Measurements from ENCODE around the gene GATA6. TPM values are rescaled to one million over a fixed set of nuclear protein-coding genes. Genes with fewer than 3 reads are reported as not detected.
"Not testable (repeated sequence)": the region's sequence is repeated elsewhere in the genome, so short reads cannot be mapped to it uniquely, and the experiment has no call there.

GATA6 gene
- total RNA-seq, 1 donor from 2014 or later, result 0.32 TPM

- ATAC-seq, result no peak
Observed at GRCh38 chr18:22182884-22183697, 13.7 kb downstream of the GATA6 start.

GRCh38 chr18:22183698-22184170 is 14.3 kb downstream of the GATA6 start:
- ATAC-seq, result no peak

DNA sequence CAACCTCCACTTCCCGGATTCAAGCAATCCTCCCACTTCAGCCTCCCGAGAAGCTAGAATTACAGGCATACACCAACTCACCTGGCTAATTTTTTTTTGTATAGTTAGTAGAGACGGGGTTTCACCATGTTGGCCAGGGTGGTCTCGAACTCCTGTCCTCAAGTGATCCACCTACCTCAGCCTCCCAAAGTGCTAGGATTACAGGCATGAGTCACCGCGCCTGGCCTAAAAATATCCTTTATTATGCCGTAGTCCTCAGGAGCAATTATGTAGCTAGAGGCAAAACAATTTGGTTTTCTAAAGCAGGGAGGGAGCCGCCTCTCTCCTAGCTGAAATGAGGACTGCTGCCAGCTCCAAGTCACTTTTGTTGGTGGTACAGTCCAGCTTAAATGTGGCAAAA is 15.2 kb downstream of the GATA6 start:
- ATAC-seq, result not testable (repeated sequence)

DNA sequence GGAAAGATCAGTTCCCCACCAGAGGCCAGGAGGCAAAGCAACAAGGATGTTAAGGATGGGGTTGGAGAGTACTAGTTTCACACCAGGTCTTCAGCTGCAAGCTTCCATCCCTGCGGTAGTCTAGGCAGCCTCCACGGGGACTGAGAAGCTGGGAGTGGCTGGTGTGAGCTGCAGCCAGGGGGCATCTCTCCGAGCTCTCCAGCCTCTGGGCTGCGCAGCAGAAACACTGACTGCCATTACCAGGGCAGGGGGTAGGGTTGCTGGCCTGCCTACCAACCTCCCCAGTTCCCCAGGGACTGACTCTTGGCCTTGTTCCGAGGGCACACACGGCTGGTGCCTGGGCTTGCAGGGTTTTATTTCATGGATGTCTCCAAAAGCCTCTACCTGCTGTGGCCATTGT is 15.9 kb downstream of the GATA6 start:
- ATAC-seq, result no peak

DNA sequence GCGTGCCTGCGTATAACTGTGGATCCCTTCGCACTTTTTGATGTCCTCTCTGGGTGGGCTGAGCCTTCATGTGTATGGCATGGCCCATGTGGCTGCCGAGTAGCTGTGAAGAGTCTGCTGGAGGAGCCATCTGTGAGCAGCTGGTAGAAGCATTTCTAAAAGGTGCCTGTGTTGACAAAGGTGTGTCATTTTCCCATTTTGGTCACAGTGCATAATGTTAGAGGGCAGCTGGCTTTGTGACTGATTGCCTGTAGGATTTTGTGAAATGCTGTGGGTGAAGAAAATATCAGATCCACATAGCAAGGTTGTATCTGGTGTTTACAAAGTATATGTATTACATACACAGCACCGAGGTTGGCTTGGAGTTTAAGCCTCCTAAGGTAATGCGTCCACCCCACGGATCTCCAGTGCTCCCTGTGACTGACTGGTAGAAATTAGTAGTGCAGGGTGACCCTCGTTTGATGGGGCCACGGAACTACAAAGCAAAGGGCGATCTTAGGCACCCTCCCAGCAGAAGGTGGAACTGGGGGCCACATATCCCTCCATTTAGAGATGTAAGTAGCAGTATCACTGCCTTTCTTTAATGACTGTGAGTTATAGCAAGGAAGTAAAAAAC is 16.5 kb downstream of the GATA6 start:
- no peak for ATAC-seq

DNA sequence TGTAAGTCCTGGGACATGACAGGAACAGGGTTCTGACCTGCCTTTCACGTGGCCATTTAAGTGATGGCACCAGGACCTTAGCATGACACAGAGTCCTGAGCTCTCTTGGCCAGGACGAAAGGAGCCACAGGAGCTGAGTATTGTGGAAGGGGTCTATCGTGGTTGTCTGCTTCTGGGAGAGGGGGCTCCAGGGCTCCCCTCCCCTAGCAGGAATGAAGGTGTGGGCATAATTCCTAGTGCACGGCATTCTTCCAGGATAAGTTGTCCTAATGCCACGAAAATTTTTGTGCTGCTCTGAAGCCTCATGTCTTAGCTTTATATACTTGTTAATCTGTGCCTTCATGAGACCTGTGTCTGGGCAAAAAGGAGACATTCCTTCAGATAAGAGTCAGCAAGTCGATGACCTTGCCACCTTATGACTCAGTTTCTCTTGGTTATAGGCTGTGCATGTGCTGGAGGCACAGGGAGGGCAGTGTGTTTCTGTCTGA is 17.1 kb downstream of the GATA6 start:
- ATAC-seq, result no peak

- no peak for ATAC-seq
Observed at GRCh38 chr18:22188559-22189267, 19.3 kb downstream of the GATA6 start.

GRCh38 chr18:22189449-22190166 is 20.2 kb downstream of the GATA6 start:
- ATAC-seq, result no peak

- ATAC-seq, result no peak
Observed at GRCh38 chr18:22191346-22191695, 21.9 kb downstream of the GATA6 start.

DNA sequence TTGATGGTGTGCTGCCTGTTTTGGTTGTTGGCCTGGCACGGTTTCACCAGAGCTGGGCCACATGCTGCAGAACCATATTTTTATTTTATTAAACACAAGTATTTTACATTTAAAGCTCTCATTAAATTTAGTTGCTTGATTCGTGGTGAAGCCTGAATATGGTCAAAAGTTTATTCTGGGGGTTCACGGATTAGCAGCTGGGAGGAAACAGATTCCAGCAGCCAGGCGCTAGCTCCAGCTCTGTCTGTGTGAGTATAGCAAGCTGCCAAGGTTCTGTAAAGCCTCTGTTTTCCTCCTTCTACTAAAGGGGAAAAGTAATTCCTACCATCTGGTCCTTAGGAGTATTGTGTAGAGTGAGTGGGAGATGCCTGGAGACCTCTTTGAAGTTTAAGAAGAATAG is 22.5 kb downstream of the GATA6 start:
- ATAC-seq, result no peak

GRCh38 chr18:22193466-22193865 is 24.1 kb downstream of the GATA6 start:
- no peak for ATAC-seq

GRCh38 chr18:22194151-22194598 is 24.8 kb downstream of the GATA6 start:
- no peak for ATAC-seq

- no peak for ATAC-seq
Observed at GRCh38 chr18:22195052-22195451, 25.7 kb downstream of the GATA6 start.

DNA sequence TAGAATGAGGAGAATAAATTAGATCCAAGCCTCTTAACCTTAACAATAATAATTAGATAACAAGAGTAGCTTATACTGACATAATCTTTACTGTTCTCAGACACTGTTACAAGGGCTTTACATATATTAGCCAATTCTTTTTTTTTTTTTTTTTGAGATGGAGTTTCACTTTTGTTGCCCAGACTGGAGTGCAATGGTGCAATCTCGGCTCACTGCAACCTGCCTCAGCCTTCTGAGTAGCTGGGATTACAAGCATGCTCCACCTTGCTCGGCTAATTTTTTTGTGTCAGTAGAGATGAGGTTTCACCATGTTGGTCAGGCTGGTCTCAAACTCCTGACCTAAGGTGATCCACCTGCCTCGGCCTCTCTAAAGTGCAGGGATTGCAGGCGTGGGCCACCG is 27.6 kb downstream of the GATA6 start:
- ATAC-seq, result peak; percentile 28

GRCh38 chr18:22197668-22198067 is 28.3 kb downstream of the GATA6 start:
- no peak for ATAC-seq

DNA sequence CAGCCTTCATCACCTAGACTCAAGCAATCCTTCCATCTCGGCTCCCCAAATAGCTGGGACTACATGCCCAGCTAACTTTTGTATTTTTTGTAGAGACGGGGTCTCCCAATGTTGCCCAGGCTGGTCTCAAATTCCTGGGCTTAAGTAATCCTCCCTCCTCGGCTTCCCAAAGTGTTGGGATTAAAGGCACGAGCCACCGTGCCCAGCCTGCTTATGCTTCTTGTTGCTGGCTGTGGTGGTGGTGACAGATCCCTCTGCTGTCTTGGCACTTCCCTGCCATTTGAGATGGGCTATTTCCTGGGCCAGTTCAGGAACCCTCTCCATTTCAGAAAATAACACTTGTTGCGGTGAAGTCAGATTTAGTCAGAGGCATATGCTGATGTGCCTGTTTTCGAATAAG is 28.8 kb downstream of the GATA6 start:
- ATAC-seq, result no peak

- ATAC-seq, result peak; percentile 68
Observed at GRCh38 chr18:22199005-22199404, 29.6 kb downstream of the GATA6 start.

DNA sequence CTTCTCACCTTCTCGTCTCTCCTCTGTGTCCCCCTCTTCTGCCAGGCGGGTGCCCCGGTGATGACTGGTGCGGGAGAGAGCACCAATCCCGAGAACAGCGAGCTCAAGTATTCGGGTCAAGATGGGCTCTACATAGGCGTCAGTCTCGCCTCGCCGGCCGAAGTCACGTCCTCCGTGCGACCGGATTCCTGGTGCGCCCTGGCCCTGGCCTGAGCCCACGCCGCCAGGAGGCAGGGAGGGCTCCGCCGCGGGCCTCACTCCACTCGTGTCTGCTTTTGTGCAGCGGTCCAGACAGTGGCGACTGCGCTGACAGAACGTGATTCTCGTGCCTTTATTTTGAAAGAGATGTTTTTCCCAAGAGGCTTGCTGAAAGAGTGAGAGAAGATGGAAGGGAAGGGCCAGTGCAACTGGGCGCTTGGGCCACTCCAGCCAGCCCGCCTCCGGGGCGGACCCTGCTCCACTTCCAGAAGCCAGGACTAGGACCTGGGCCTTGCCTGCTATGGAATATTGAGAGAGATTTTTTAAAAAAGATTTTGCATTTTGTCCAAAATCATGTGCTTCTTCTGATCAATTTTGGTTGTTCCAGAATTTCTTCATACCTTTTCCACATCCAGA is 31.3 kb downstream of the GATA6 start:
- peak; percentile 27 for ATAC-seq

DNA sequence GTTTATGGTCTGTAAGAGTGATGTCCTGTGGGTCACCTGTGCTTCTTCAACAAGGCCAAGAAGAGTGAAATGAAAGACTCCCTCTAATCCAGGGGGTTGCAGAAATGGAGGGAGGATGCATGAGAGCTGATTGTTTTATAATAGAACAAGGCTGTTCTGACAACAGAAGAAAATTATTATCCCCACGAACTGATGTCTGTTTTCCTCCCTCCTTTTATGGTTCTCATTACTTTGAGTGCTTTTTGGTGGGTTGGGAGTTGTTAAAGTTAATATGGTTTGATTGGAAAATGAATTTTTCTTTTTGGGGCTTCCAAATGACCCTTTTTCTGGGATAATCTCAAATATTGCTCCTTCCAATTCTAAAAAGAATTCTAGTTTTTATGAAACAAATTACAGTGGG is 33.6 kb downstream of the GATA6 start:
- ATAC-seq, result no peak

- no peak for ATAC-seq
Observed at GRCh38 chr18:22203536-22204213, 34.3 kb downstream of the GATA6 start.

DNA sequence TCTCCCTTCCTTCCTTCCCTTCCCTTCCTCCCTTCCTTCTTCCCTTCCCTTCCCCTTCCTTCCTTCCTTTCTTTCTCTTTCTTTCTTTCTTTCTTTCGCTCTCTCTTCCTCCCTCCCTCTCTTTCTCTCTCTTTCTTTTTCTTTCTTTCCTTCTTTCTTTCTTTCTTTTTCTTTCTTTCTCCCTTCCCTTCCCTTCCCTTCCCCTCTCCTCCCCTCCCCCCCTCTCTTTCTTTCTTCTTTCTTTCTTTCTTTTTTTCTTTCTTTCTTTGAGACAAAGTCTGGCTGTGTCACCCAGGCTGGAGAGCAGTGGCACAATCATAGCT is 34.8 kb downstream of the GATA6 start:
- no peak for ATAC-seq

- ATAC-seq, result no peak
Observed at GRCh38 chr18:22204996-22205395, 35.6 kb downstream of the GATA6 start.

Data from esophagus mucosa (tissue), 1 donor.